NCI-H146 treated with DMSO at 0.1 percent for 48 hours (cell line): ENCODE measurements around the gene DIDO1.

Experiments used
- DNase-seq: peaks from one replicate; lab custom pipeline; 2025; ENCODE audit not compliant: unreplicated experiment; lab: John Stamatoyannopoulos, UW

DIDO1 gene

DNA sequence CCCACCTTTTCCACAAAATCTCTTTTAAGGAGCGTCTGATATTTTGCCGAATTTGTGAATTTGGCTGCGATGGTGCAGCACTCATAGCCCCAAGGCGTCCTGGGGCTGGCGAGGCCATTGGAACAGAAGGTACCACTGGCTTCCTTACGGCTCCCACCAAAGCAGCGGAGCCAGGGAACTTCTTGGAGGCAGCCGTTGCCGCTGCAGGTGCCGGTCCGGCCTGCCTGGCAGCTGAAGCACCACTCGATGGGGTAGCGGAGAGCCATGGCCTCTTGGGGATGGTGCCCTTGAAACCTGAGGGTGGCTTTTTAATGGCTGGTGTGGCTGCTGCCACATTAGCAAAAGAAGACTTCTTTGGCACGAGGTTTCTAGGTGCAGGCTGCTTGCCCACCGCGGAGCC, 29.8 kb downstream of the DIDO1 start:
- no peak for DNase-seq

DNA sequence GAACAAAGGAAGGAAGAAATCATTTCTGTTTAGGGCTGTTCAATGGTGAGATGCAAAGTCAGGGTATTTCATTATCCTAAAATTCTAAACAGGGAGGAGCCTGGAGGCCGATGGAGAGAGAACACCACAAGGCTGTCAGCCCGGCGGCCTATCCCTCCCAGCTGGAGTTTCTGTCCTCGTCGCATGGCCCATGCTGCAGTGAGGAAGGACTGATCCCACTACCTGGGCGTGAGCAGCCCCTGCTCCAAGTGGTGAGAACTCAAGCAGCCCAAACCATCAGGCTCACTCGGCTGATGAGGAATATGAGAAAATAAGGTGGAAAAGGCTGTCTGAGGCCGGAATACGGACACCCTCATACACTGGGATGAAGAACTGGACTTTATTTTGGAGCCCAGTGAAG, 30.8 kb downstream of the DIDO1 start:
- no peak for DNase-seq

DNA sequence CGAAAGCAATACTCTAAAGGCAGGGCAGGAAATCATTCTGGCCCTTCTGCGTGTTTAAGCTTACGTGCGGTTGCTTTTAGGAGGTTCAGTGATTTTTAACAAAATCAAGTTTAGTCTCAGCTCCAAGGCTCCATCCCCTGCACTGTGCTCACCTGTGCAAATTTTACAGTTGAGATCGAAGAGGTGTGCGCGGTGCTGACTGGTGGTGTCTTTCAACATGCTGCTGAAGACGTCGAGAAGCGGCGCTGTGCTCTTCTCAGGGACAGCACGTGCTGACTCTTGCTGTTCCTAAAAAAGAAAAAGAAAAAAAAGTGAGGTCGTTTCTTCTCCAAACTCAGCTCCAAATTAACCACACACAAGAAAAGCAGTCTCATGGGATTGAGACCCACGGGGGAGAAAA, 32.0 kb downstream of the DIDO1 start:
- DNase-seq: no peak

DNA sequence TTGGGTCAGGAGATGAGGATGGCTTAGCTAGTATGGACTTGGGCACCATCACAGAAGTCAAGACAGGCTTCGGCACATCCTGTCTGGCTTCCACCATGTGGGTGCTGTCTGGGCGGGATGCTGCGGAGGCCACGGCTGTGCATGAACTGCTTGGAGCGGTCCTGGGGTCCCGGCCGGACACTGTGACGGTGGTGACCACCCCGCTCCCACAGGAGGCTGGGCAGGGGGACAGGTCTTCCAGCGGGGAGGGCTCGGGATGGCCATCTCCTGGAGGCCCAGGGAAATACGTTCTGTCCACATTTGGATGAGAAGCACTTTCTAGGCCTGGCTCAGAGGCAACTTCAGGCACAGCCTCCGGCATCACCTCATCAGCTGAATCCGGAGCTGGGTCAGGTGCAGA, 32.6 kb downstream of the DIDO1 start:
- DNase-seq: no peak

DNA sequence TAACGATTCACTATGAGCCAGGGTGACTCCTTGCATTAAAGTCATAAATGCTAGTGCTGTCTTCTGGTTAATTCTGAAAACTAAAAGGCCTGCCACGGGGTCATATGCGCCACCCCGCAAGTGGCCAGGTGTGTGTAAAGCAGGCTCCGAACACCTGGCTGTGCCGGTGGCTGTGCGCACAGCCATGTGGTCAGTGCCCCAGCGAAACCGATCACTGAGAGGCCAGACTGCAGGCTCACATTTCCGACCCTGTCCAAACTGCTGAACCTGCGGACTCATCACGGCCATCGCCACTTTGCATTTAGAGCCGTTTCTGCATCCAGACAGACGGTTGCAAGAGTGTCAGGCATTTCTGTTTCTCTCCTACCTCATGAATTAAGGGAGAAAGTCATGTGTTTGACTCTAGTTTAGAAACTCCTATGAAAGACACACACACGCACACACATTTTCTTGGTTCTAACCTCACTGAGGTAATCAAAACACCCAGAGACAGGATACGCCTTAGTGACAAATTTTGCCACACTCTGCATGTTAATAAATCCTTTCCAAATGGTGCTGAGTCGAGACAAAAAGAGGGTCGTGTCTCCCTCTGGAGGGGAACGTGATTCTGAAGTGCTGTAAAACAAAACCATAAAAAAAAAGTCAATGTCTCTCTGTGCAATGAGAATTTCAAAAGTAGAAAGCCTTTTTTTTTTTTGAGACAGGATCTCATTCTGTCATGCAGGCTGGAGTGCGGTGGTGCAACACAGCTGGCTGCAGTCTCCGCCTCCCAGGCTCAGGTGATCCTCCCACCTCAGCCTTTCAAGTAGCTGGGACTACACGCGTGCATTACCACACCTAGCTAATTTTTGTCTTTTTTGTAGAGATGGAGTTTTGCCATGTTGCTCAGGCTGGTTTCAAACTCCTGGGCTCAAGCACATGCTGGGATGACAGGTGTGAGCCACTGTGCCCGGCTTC, 33.7 kb downstream of the DIDO1 start:
- no peak for DNase-seq

DNA sequence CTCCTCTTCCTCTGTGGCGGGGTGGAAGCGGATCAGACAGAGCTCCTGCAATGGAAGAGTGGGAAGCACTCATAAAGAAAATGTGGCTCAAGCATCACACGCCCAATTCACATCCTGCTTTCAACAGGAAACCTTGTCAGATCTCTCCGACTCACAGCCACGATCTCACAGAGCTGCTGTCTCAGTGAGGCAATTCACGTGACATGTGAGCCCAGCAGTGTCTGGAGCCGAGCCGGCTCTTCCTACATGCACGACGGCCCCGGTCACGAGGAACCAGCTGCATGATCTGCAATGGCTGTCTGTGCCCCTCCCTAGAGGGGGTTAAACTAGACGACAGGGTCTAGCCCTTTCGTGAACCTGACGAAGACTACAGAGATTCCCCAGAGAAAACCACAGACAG, 35.2 kb downstream of the DIDO1 start:
- DNase-seq: no peak

DNA sequence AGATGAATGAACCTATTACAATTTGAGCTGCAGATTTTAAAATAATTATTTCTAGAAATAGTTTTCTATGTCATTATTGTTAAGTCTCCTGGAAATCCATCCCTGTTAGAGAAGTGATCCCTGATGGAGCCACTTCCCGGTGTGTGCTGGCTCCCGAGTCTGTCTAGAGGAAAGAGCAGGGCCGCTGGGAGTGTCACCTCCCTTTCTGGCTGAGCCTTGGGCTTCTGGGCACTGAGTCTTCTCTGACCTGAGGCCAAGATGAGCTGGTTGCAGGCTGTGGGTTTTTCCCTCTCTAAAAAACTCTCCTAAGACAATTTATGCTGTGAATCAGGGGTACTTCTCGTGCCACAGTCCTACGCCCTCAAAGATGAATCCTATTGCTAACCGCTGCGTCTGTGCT, 35.9 kb downstream of the DIDO1 start:
- no peak for DNase-seq

DNA sequence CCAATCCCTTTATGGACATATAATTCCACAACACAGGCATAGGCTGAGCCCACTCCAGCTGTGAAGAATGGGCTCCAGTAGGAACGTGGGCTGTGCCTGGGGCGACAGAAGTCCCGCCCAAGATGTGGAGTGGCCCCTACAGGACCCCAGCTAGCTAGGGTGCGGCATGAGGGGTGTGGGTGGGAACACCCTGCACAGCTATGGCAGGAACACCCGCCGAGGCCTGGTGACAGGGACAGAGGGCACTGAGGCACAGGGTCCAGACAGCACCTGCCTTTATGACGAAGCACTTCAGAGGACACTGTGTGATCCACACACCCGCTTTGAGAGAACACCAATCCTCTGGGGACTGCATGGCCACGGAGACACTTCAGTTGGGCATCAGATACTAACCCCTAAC, 36.4 kb downstream of the DIDO1 start:
- no peak for DNase-seq

DNA sequence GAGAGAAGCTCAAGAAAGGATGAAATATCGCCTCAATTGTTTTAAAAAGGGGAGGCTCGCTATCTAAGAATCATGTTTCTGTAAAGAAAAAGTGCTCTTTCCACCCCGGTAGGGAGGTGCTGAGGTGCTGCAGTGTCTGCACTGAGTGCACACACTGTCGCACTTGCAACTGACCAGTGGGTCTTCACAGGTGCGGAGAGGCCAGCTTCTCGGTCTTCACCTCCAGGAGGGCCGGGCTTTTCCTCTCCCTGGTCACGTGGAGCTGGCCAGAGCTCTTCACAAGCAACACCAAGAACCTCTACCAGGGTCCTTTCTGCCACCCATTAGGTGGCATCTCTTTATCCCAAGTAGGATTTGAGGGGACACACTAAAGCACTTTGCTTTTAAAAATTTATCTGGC, 36.9 kb downstream of the DIDO1 start:
- no peak for DNase-seq

DNA sequence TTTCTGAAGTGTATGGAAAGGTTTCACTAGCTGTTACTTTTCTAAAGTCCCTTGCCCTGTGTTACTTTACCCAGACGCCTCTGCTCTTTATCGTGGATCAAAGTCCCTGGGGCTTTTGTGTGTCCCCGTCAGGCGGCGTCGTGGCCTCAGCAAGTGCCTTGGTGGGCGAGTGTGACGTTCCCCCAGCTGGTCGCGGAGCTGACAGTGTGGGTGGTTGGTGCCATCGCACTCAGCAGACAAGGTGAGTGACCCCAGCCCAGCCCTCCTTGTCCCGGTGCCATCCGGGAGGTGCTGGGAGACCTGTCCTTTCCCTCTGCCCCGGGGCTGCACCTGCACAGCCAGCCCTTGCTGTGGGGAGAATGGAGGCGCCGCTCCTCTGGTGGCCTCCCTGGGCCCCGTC, 37.4 kb downstream of the DIDO1 start:
- no peak for DNase-seq

DNA sequence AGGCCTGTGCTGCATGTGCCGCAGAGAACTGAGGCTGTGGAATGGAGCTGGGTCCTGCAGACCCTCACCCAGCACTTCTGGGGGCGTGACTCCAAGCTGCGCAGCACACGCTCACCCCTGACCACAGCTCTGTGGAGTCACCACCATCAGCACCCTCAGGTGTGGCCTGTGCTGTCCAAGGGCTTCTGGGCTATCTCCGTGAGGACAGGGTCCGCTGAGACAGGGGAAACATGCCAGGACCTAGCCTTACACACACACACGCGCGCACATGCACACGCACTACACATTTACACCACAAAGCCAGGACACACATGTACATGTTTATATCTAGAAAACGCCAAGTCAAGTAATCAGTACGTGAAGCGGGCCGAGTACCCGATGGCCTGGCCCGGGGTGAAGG, 37.9 kb downstream of the DIDO1 start:
- DNase-seq: no peak

DNA sequence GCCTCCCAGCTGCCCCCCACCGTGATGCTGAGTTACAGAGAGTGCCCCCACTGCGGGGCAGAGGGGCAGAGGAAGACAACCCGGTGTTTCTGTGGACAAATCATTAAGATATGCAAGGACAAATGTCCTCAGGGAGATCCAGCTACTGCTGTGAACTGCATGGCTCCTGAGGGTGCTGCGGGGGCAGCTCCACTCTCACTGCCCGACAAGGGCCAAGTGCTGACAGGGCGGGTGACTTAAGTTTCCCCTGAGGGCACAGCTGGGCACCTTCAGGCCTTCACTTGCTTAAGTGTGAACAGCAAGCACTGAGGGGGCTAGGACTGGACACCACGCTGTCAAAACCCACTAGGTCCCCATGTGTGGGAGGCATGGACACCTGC, 38.5 kb downstream of the DIDO1 start:
- DNase-seq: peak; percentile 73

DNA sequence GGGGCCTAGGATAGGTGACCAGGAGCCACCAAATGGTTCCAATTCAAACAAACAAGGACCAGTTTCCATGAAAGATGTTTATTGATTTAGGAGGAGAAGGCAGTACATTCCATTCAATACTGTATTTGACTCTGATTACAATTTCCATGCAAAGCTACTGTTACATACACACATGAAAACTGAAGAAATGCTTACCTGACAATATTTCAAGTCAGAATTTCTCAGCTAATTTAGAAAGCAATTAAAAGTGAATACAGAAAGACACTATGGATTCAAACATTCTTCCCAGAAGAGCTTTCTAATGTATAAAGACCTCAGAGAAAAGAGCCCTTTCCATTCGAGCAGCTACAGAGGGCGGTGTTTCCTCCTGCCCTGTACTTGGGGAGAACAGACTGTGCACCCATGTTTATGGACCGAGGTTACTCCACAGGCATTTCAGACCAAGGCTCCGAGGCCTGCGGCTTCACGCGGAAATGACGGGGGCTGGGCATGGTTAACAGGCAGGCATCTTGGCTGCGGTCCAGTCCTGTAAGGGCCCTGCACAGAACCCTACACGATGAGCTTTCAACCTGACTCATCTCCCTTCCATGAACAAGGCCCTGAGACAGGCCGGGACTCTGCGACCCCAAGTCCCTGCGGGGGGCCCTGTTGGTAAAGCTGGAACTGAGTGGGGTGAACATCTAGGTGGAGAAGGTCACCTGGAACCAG, 39.0 kb downstream of the DIDO1 start:
- no peak for DNase-seq

DNA sequence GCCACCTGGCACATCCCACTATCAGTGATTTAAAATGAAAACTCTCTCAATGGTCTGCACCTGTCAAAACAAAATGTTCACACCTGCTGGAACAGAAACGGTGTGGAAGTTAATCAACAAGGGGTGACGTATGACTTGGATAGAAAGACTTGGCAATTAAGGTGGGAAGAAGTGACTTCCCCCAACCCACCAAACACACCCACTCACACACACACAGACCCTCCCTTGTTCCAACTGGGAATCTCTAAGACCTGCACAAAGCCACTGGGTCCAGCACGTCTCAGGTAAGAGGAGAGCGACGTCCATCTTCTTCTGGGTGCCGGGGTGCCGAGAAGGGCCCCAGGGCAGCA, 39.6 kb downstream of the DIDO1 start:
- DNase-seq: peak; percentile 56

DNA sequence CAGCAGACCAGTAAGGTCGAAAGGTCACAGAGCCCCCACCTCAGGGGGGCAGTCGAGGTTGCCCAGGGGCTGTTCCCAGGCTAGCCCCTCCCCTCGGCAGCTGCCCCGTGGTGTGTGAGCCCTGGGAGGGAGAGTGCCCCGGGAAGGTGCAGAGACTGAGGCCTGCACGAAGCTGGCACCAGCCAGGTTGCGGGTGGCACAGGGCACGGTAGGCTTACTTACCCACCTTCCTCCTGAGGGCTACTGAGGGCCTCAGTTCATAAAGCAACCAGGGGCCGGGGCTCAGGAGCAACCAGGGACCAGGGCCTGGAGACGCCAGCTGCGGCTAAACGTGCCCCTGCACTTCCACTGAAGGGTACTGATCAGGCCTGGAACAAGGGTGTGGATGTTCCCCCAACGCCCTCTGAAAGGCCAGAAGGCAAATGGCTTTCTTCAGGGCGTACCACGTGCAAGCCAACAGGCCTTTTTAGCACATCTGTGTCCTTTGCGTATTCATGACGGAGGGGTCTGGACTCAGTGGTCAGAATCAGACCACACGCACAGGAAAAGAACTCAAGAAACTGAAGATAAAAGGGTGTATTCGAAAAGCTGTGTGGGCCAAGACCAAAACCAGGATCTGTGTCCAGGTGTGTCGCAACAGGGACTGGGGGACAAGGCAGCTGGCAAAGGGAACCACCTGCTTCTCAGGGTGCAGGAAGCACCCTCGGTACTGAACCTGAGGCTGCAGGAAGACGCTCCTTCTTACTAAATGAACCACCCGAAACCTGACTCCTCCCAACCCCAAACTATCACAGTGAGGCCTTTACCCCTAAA, 40.2 kb downstream of the DIDO1 start:
- DNase-seq: no peak

DNA sequence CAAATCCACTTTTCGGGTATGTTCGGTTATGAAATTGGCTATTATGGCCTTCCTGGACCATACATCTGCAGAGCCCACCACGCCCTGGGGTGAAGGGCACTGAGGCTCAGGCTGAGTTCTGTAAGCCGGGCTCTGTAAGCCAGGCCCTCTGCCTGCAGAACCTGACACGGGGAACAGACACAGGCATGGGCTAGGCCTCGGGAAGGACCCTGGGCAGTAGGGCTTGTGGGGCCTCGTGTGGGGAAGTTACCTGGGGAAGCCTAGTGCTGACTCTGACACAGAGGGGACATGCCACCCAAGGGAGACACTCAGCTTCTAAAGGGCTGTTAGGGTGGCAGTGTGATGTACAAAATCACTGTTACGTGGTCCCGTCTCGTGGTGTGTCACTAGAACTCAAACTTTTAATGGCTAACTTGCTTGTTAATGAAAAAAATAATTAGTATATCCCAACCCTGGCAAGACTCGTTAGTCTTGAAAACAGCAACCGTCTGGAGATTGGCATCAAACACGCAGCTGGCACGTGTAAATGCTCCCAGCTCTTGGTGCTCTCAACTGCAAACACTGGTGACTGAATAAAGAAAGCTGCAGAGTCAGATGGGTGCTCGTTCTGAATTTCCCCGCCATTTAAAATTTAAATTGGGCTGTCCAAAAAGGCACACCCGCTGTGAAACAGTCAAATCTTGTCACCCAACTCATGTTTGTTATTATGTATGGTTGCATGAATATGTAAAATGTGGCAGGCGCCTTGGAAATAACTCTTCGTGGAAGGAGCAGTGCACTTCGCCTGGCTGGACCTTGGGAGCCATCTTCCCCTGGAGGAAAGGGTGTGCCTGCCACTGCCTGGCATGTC, 41.0 kb downstream of the DIDO1 start:
- DNase-seq: no peak

DNA sequence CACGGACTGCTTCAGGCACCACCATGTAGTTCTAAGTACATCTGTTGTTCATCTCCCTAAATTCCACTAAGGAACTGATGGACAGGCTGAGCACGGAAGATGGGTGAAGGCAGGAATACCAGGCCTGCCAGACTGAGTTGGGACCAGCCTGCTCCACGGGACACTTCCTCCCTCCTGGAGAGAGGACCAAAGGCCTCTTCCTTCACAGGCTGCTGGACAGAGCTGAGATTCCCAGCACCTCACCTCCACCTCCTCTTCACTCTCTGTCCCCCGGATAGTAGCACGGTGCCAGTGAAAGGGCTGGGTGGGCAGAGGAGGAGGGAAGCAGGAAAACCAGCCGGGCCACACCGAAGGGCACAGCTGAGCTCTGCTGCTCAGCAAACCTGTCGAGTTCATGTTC, 41.7 kb downstream of the DIDO1 start:
- DNase-seq: no peak

DNA sequence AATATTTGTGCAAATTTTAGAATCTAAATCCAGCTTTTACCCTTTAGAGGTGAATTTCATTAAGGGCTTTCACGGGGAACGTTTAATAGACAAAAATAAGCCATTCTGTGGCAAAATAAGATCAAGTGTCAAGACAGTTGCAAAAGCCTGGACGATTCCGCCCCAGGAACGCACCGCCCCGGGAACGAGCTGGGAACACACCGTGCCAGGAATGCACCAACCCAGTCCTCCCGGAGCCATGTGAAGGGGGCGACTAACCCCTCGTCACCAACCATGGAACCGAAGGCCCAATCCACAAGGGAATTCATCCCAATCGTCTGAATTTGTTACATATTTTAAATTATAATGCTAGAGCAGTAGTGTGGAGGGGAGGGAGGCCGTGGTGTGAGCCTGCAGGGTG, 43.9 kb downstream of the DIDO1 start:
- no peak for DNase-seq

DNA sequence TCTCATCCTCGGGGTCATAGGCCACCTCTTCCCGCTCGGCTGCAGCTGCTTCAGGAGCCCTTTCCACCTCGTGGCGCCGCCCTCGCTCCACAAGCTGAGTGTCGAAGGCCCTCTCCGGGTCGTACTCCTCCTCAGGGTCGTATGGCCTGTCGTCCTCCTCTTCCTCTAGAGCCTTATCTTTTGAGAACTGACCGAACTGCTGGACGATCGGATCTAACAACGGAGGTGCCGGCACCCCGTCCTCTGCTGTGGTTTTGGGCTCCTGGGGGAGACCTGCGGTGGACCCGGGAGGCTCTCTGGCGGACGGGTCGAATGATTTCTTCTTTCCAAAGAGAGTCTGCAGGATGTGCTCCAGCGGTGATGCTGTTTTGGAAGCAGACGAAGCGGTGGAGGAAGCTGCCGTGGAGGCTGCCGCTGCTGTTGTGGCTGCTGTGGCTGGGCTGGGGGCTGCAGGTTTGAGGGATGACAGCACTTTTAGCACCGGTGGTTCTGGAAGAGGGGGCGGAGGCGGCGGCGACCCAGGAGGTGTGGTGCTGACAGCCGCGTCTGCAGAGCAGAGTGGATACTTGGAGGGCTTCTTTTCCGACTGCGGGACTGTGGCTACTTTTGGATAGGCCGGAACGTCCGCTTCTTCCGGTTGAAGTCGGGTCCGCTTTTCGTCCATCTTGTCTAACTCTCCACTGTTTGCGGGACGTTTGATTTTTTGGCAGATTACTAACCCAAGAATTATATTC, 44.5 kb downstream of the DIDO1 start:
- DNase-seq: no peak
